AG10803 (cell line): ENCODE data around the gene TSPAN14.

Source experiments
- DNase-seq: peaks from one replicate; pipeline ENCODE4 v3.0.0; 2010; ENCODE audit warnings: low read depth
- H3K4me3 ChIP-seq: 2 replicates; pipeline ENCODE4 v1.5.1; 2011; ENCODE audit warnings: mild to moderate bottlenecking, low read length, control low read depth
- TF ChIP-seq, protein P1 (sequence below): conservative IDR thresholded peaks from 2 replicates; pipeline ENCODE4 v1.5.1; 2011; ENCODE audit warnings: mild to moderate bottlenecking, low read length, control low read depth, inconsistent platforms

TSPAN14 gene

DNA sequence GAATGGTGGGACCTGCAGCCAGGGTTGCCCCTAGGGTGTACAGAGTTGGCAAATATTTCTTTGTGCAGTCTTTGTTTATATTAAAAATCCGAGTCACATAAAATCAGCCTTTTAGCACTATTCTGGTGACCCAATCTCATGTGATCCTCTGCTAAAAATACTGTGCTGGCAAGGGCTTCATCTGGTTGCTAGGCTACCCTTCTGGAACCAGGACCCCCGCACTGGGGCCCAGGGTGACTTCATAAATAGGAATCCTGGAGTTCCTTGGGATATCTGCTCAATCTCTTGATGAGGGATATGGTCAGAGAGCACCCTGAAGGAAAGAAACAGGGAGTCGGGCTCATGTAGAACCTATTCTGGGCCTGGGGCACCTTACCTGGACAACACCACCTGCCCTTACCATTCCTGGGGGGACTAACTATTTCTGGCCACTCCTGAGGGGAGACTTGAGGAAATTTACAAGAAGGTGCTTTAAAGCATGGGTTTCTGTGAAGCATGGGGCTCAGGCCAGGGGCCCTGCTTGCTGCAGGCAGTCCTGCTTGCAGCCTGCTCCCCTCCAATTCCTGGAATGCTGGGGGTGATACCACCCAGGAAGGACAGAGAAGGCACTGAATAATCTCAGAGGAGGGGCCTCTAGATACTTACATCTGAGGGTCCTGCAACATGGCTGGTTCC, 128.3 kb downstream of the TSPAN14 start:
- TF ChIP-seq, protein P1, sequence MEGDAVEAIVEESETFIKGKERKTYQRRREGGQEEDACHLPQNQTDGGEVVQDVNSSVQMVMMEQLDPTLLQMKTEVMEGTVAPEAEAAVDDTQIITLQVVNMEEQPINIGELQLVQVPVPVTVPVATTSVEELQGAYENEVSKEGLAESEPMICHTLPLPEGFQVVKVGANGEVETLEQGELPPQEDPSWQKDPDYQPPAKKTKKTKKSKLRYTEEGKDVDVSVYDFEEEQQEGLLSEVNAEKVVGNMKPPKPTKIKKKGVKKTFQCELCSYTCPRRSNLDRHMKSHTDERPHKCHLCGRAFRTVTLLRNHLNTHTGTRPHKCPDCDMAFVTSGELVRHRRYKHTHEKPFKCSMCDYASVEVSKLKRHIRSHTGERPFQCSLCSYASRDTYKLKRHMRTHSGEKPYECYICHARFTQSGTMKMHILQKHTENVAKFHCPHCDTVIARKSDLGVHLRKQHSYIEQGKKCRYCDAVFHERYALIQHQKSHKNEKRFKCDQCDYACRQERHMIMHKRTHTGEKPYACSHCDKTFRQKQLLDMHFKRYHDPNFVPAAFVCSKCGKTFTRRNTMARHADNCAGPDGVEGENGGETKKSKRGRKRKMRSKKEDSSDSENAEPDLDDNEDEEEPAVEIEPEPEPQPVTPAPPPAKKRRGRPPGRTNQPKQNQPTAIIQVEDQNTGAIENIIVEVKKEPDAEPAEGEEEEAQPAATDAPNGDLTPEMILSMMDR, result no peak
- DNase-seq, result no peak
- no peak overlapping the region for H3K4me3 ChIP-seq
